HEK293 (cell line): ENCODE measurements around the gene UBFD1.

Source experiments
- CTCF ChIA-PET: fragments of 350-600 bp; formaldehyde crosslinking; extraction: SDS; loops from one replicate; lab custom pipeline; 2021; ENCODE audit warnings: antibody characterized with exemption; lab: Yijun Ruan, JAX
- POLR2A ChIA-PET: fragments of 300-600 bp; formaldehyde crosslinking; extraction: SDS; loops from one replicate; lab custom pipeline; 2020; ENCODE audit warnings: antibody characterized with exemption, inconsistent platforms; lab: Yijun Ruan, JAX
- H3K27ac ChIP-seq: fragments of 200-500 bp; sonication (Bioruptor generic); 2 replicates; pipeline ENCODE4 v1.5.1; 2014; ENCODE audit warnings: low read depth, low read length, control low read depth, inconsistent platforms; ENCODE audit errors: extremely low read depth
- H3K36me3 ChIP-seq, 2 experiments: fragments of 200-500 bp in 1 of 2; sonication (Bioruptor generic) in 1 of 2; 1 replicate in 1 of 2; 2 replicates in 1 of 2; pipeline ENCODE4 v1.5.1; 2014 to 2017; ENCODE audit warnings: inconsistent platforms in 2 of 2, low read length in 2 of 2; ENCODE audit not compliant: control insufficient read depth in 2 of 2, insufficient read depth in 1 of 2
- H3K4me1 ChIP-seq: fragments of 200-500 bp; sonication (Bioruptor generic); 2 replicates; pipeline ENCODE4 v1.5.1; 2014; ENCODE audit warnings: mild to moderate bottlenecking, low read length, inconsistent platforms; ENCODE audit not compliant: control insufficient read depth, insufficient read depth
- H3K4me3 ChIP-seq: 2 replicates; pipeline ENCODE4 v1.5.1; 2011; ENCODE audit warnings: low read depth, mild to moderate bottlenecking, control low read depth, low read length, moderate library complexity
- H3K9me3 ChIP-seq: fragments of 200-500 bp; sonication (Bioruptor generic); 2 replicates; pipeline ENCODE4 v1.5.1; 2014; ENCODE audit warnings: low read depth, low read length, inconsistent platforms; ENCODE audit not compliant: control insufficient read depth, insufficient read depth
- ELK4 ChIP-seq: IDR thresholded peaks from 2 replicates; pipeline ENCODE4 v1.6.1; 2011; ENCODE audit warnings: mild to moderate bottlenecking, low read depth, low read length, borderline replicate concordance
- INSM2 ChIP-seq: fragments of 450-650 bp; formaldehyde crosslinking; IDR thresholded peaks from 2 replicates; pipeline ENCODE4 v1.5.1; 2016; ENCODE audit warnings: missing biosample characterization, missing genetic modification characterization
- KLF10 ChIP-seq: fragments of 450-650 bp; IDR thresholded peaks from 2 replicates; pipeline ENCODE4 v1.5.1; 2018; ENCODE audit warnings: missing biosample characterization, mild to moderate bottlenecking, missing genetic modification characterization
- KLF17 ChIP-seq: fragments of 450-650 bp; formaldehyde crosslinking; IDR thresholded peaks from 2 replicates; pipeline ENCODE4 v1.5.1; 2016; ENCODE audit warnings: missing biosample characterization, missing genetic modification characterization
- PATZ1 ChIP-seq: fragments of 450-650 bp; formaldehyde crosslinking; IDR thresholded peaks from 2 replicates; pipeline ENCODE4 v1.5.1; 2016; ENCODE audit warnings: missing biosample characterization, missing genetic modification characterization
- SCRT2 ChIP-seq: fragments of 450-650 bp; formaldehyde crosslinking; IDR thresholded peaks from 2 replicates; pipeline ENCODE4 v1.5.1; 2016; ENCODE audit warnings: missing biosample characterization, missing genetic modification characterization
- YY2 ChIP-seq: fragments of 450-650 bp; formaldehyde crosslinking; IDR thresholded peaks from 2 replicates; pipeline ENCODE4 v1.5.1; 2016; ENCODE audit warnings: missing biosample characterization, missing genetic modification characterization
- ZNF19 ChIP-seq: fragments of 450-650 bp; formaldehyde crosslinking; IDR thresholded peaks from 2 replicates; pipeline ENCODE4; 2016; ENCODE audit warnings: missing biosample characterization, missing genetic modification characterization, low read depth
- ZNF239 ChIP-seq: fragments of 450-650 bp; formaldehyde crosslinking; IDR thresholded peaks from 2 replicates; pipeline ENCODE4 v1.5.1; 2016; ENCODE audit warnings: missing biosample characterization, missing genetic modification characterization
- ZNF449 ChIP-seq: fragments of 450-650 bp; formaldehyde crosslinking; IDR thresholded peaks from 2 replicates; pipeline ENCODE4 v1.5.1; 2017; ENCODE audit warnings: missing biosample characterization, mild to moderate bottlenecking, missing genetic modification characterization, moderate library complexity
- ZNF529 ChIP-seq: fragments of 450-650 bp; formaldehyde crosslinking; IDR thresholded peaks from 2 replicates; pipeline ENCODE4 v1.5.1; 2017; ENCODE audit warnings: missing genetic modification characterization, missing biosample characterization; ENCODE audit not compliant: insufficient replicate concordance
- ZNF560 ChIP-seq: fragments of 450-650 bp; formaldehyde crosslinking; IDR thresholded peaks from 2 replicates; pipeline ENCODE4 v1.5.1; 2017; ENCODE audit warnings: missing biosample characterization, missing genetic modification characterization, borderline replicate concordance
- ZNF585B ChIP-seq: fragments of 450-650 bp; formaldehyde crosslinking; IDR thresholded peaks from 2 replicates; pipeline ENCODE4 v1.5.1; 2016; ENCODE audit warnings: missing biosample characterization, missing genetic modification characterization
- ZNF629 ChIP-seq: fragments of 450-650 bp; formaldehyde crosslinking; IDR thresholded peaks from 2 replicates; pipeline ENCODE4 v1.5.1; 2017; ENCODE audit warnings: missing biosample characterization, missing genetic modification characterization
- ZNF645 ChIP-seq: fragments of 450-650 bp; formaldehyde crosslinking; IDR thresholded peaks from 2 replicates; pipeline ENCODE4; 2016; ENCODE audit warnings: missing biosample characterization, missing genetic modification characterization
- ZNF776 ChIP-seq: fragments of 450-650 bp; formaldehyde crosslinking; IDR thresholded peaks from 2 replicates; pipeline ENCODE4 v1.5.0; 2017; ENCODE audit warnings: missing biosample characterization, missing genetic modification characterization, borderline replicate concordance

The UBFD1 gene

GRCh38 chr16:23524886-23525285 lies 32.6 kb upstream of the UBFD1 start:
- Histone ChIP-seq H3K27ac (no peak overlapping the region), H3K36me3 (peaks cover 3 to 68% of the 10 kb centered on the region in 2 experiments; a peak in 2 of 3 replicates), H3K9me3 (no peaks in the 10 kb centered on the region), H3K4me3 (no peak overlapping the region), H3K4me1 (no peaks in the 10 kb centered on the region)
- ChIA-PET CTCF (no interaction called here), POLR2A (interaction anchor here (0.6 to 1.0 kb wide), 2 partner anchors 15 to 17 kb away, joined by 4 read pairs; no protein-coding TSS in a partner anchor)
- TF ChIP-seq ZNF776 = no peak

- Histone ChIP-seq H3K4me3 (no peak overlapping the region), H3K9me3 (no peaks in the 10 kb centered on the region), H3K27ac (no peak overlapping the region), H3K36me3 (peaks cover 3 to 70% of the 10 kb centered on the region in 2 experiments; a peak in 2 of 3 replicates), H3K4me1 (no peaks in the 10 kb centered on the region)
- ChIA-PET CTCF (interaction anchor here (0.9 kb wide), 1 partner anchor 69 kb away, joined by 3 read pairs; no protein-coding TSS in a partner anchor), POLR2A (no interaction called here)
- no peak for TF ChIP-seq ZNF645 (tag by site-specific recombination)
- no peak for TF ChIP-seq KLF17 (tag by site-specific recombination)
- no peak for TF ChIP-seq ZNF529 (tag by site-specific recombination)
- no peak for TF ChIP-seq PATZ1
- TF ChIP-seq YY2 (tag by site-specific recombination) = no peak
- TF ChIP-seq ZNF585B (tag by site-specific recombination) = no peak
- TF ChIP-seq ZNF239 = no peak
- TF ChIP-seq ZNF19 = no peak
- TF ChIP-seq KLF10 = no peak
- no peak for TF ChIP-seq ELK4
- TF ChIP-seq ZNF449 (tag by site-specific recombination) = no peak
- TF ChIP-seq ZNF560 (tag by site-specific recombination) = no peak
- no peak for TF ChIP-seq ZNF629 (tag by site-specific recombination)
- TF ChIP-seq SCRT2 (tag by site-specific recombination) = no peak
- no peak for TF ChIP-seq INSM2
Observed at GRCh38 chr16:23527961-23528643, 29.4 kb upstream of the UBFD1 start.
